HEK293T (cell line): ENCODE measurements around the gene ARHGAP26.

Source experiments
- NFRKB ChIP-seq: fragments of 450-650 bp; IDR thresholded peaks from 2 replicates; pipeline ENCODE4 v1.6.1; 2016; ENCODE audit warnings: mild to moderate bottlenecking, moderate library complexity
- SP1 ChIP-seq: fragments of 450-650 bp; IDR thresholded peaks from 2 replicates; pipeline ENCODE4 v1.6.1; 2017
- TARDBP ChIP-seq: fragments of 450-650 bp; IDR thresholded peaks from 2 replicates; pipeline ENCODE4 v1.6.1; 2016
- TF ChIP-seq, protein P1 (sequence below): fragments of 450-650 bp; IDR thresholded peaks from 2 replicates; pipeline ENCODE4 v1.6.1; 2016

DNA sequence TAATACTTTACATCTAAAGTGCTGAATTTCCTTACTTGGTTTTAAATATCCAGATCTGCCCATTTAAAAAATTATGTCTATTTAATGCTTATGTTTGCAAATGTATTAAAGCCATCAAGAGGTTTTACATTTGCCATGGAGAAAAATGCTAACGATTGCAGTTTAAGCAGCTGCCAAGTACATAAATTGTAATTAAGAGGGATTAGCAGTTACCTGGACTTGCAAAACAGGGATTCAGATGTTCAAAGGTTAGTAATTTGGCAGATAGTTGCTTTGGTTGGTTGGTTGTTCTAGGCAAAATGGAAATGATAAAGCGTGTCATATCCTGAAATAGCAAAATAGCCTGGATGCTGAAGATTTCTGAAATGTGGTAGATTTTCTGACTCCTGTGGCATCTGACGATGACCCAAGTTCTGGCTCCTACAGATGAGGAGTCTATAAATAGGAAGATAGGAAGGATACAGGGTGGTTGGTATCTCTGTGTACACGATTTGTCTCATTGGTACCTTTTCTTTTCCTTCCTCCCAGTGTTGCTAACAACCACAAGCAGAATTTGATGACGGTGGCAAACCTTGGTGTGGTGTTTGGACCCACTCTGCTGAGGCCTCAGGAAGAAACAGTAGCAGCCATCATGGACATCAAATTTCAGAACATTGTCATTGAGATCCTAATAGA, 350.4 kb downstream of the ARHGAP26 start:
- no peak for TF ChIP-seq NFRKB
- TF ChIP-seq, protein P1, sequence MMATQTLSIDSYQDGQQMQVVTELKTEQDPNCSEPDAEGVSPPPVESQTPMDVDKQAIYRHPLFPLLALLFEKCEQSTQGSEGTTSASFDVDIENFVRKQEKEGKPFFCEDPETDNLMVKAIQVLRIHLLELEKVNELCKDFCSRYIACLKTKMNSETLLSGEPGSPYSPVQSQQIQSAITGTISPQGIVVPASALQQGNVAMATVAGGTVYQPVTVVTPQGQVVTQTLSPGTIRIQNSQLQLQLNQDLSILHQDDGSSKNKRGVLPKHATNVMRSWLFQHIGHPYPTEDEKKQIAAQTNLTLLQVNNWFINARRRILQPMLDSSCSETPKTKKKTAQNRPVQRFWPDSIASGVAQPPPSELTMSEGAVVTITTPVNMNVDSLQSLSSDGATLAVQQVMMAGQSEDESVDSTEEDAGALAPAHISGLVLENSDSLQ, result no peak
- TF ChIP-seq SP1, result no peak
- no peak for TF ChIP-seq TARDBP
